SK-N-MC (cell line): Measurements from ENCODE around the gene PLSCR4.
"Not testable (repeated sequence)": the region's sequence is repeated elsewhere in the genome, so short reads cannot be mapped to it uniquely, and the experiment has no call there.

Source experiments
- EZH2 ChIP-seq: fragments of 200-600 bp; sonication (generic); IDR thresholded peaks from one replicate; pipeline ENCODE4 v1.6.1; 2017; ENCODE audit warnings: antibody characterized with exemption
- POLR2AphosphoS5 ChIP-seq: IDR thresholded peaks from 2 replicates; pipeline ENCODE4 v1.6.1; 2012; ENCODE audit warnings: mild to moderate bottlenecking, low read depth, low read length, borderline replicate concordance

DNA sequence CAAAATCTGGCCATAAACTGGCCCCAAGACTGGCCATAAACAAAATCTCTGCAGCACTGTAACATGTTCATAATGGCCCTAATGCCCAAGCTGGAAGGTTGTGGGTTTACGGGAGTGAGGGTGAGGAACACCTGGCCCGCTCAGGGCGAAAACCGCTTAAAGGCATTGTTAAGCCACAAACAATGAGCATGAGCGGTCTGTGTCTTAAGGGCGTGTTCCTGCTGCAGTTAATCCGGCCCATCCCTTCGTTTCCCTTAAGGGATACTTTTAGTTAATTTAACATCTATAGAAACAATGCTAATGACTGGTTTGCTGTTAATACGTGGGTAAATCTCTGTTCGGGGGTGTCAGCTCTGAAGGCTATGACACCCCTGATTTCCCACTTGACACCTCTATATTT, 1.5 kb upstream of the PLSCR4 start:
- TF ChIP-seq POLR2AphosphoS5, EZH2: not testable (repeated sequence)
